ENCODE data around the gene GRK1.
A peak's percentile ranks its signal among the peaks of the same experiment; 100 is the strongest.

The GRK1 gene

DNA sequence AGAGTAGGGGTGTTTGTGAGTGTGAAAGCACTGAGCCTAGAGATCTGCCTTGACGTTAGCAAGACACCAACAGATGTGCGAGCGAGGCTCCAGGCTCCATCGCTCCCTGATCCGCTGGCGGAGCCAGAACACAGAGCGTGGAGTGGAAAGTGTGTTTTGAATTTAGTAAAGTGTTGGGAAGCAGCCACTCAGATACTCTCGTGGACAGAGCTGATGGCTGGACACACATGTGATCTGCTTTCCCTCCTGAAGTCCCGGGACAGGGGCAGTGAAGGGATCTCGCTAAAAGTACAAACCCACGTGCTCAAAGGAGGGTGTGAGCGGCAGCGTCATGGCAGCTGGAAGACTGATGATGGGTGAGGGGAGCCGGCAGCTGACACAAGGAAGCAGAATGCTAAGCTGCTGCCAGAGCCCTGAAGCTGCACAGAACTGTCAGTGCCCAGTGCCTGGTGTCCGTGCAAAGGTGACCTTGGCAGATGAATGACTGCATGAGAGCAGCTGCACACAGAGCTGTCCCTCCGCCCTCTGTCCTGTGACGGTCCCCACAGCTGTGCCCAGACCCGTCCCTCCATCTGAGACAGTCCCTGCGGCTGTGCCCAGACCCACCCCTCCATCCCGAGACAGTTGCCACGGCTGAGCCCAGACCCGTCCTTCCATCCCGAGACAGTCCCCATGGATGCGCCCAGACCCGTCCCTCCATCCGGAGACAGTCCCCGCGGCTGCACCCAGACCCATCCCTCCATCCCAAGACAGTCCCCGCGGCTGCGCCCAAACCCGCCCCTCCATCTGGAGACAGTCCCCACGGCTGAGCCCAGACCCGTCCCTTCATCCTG is 62.4 kb downstream of the GRK1 start (continued):
- TF ChIP-seq, protein P1, sequence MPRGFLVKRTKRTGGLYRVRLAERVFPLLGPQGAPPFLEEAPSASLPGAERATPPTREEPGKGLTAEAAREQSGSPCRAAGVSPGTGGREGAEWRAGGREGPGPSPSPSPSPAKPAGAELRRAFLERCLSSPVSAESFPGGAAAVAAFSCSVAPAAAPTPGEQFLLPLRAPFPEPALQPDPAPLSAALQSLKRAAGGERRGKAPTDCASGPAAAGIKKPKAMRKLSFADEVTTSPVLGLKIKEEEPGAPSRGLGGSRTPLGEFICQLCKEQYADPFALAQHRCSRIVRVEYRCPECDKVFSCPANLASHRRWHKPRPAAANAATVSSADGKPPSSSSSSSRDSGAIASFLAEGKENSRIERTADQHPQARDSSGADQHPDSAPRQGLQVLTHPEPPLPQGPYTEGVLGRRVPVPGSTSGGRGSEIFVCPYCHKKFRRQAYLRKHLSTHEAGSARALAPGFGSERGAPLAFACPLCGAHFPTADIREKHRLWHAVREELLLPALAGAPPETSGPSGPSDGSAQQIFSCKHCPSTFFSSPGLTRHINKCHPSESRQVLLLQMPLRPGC (tag by site-specific recombination; IDR thresholded peaks at IDR 0.05), result no peak
- no peak for TF ChIP-seq ZNF654 (tag by site-specific recombination; IDR thresholded peaks at IDR 0.05; ENCODE audit: low read depth)
- TF ChIP-seq ZNF391 (tag by site-specific recombination; IDR thresholded peaks at IDR 0.05; ENCODE audit: borderline replicate concordance, low read depth), result no peak
- TF ChIP-seq, protein P2, sequence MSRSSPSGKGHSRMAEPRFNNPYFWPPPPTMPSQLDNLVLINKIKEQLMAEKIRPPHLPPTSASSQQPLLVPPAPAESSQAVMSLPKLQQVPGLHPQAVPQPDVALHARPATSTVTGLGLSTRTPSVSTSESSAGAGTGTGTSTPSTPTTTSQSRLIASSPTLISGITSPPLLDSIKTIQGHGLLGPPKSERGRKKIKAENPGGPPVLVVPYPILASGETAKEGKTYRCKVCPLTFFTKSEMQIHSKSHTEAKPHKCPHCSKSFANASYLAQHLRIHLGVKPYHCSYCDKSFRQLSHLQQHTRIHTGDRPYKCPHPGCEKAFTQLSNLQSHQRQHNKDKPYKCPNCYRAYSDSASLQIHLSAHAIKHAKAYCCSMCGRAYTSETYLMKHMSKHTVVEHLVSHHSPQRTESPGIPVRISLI (tag by site-specific recombination; IDR thresholded peaks at IDR 0.05), result no peak
- no peak for TF ChIP-seq ZSCAN30 (tag by site-specific recombination; IDR thresholded peaks at IDR 0.05)
- TF ChIP-seq ZNF404 (tag by site-specific recombination; IDR thresholded peaks at IDR 0.05), result no peak
- TF ChIP-seq ZNF302 (tag by site-specific recombination; IDR thresholded peaks at IDR 0.05; ENCODE audit: low read depth), result no peak
- no peak for TF ChIP-seq MZF1 (tag by site-specific recombination; IDR thresholded peaks at IDR 0.05; ENCODE audit: borderline replicate concordance)

DNA sequence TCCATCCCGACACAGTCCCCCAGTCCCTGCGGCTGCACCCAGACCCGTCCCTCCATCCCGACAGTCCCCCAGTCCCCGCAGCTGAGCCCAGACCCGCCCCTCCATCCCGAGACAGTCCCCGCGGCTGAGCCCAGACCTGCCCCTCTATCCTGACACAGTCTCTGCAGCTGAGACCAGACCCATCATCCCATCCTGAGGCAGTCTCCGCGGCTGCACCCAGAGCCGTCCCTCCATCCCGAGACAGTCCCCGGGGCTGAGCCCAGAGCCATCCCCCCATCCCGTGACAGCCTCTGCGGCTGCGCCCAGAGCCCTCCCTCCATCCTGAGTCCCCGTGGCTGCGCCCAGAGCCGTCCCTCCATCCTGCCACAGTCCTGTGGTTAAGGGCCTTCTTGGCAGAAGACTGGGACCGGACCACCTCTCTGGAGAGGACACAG is 63.3 kb downstream of the GRK1 start:
- H3K36me3 ChIP-seq (ENCODE audit: control insufficient read depth in 2 of 2, insufficient read depth in 1 of 2, low read length in 2 of 2), result no peaks in the 10 kb centered on the region
- POLR2A ChIA-PET, result no interaction called here
- CTCF ChIA-PET, result no interaction called here

DNA sequence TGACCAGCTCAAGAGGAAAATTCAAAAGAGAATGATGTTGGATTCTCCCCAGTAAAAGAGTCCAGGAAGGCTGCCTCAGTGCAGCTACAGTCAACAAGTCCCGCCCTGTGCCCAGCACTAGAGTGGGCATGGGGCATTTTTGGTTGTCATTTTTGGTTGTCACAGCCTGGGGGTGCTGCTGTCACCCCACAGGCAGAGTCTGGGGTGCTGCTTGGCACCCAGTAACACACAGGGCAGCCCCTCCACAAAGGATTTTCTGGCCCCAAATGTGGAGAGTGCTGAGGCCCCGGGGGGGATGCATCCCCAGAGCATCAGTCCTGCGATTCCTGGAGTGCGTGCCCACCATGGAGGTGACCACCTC is 63.8 kb downstream of the GRK1 start:
- Histone ChIP-seq H3K4me3 (ENCODE audit: low read depth, low read length) (no peak overlapping the region), H3K9me3 (ENCODE audit: control insufficient read depth, insufficient read depth, low read depth, low read length) (no peaks in the 10 kb centered on the region), H3K36me3 (ENCODE audit: control insufficient read depth in 2 of 2, insufficient read depth in 1 of 2, low read length in 2 of 2) (no peaks in the 10 kb centered on the region), H3K27ac (ENCODE audit: extremely low read depth, low read depth, low read length) (no peak overlapping the region), H3K4me1 (ENCODE audit: control insufficient read depth, insufficient read depth, low read length) (no peaks in the 10 kb centered on the region)
- CTCF ChIA-PET, result no interaction called here
- POLR2A ChIA-PET, result no interaction called here
- no peak for TF ChIP-seq ZNF302 (tag by site-specific recombination; IDR thresholded peaks at IDR 0.05; ENCODE audit: low read depth)
- TF ChIP-seq, protein P3, sequence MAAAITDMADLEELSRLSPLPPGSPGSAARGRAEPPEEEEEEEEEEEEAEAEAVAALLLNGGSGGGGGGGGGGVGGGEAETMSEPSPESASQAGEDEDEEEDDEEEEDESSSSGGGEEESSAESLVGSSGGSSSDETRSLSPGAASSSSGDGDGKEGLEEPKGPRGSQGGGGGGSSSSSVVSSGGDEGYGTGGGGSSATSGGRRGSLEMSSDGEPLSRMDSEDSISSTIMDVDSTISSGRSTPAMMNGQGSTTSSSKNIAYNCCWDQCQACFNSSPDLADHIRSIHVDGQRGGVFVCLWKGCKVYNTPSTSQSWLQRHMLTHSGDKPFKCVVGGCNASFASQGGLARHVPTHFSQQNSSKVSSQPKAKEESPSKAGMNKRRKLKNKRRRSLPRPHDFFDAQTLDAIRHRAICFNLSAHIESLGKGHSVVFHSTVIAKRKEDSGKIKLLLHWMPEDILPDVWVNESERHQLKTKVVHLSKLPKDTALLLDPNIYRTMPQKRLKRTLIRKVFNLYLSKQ (tag by site-specific recombination; IDR thresholded peaks at IDR 0.05; ENCODE audit: borderline replicate concordance), result no peak
- TF ChIP-seq, protein P4, sequence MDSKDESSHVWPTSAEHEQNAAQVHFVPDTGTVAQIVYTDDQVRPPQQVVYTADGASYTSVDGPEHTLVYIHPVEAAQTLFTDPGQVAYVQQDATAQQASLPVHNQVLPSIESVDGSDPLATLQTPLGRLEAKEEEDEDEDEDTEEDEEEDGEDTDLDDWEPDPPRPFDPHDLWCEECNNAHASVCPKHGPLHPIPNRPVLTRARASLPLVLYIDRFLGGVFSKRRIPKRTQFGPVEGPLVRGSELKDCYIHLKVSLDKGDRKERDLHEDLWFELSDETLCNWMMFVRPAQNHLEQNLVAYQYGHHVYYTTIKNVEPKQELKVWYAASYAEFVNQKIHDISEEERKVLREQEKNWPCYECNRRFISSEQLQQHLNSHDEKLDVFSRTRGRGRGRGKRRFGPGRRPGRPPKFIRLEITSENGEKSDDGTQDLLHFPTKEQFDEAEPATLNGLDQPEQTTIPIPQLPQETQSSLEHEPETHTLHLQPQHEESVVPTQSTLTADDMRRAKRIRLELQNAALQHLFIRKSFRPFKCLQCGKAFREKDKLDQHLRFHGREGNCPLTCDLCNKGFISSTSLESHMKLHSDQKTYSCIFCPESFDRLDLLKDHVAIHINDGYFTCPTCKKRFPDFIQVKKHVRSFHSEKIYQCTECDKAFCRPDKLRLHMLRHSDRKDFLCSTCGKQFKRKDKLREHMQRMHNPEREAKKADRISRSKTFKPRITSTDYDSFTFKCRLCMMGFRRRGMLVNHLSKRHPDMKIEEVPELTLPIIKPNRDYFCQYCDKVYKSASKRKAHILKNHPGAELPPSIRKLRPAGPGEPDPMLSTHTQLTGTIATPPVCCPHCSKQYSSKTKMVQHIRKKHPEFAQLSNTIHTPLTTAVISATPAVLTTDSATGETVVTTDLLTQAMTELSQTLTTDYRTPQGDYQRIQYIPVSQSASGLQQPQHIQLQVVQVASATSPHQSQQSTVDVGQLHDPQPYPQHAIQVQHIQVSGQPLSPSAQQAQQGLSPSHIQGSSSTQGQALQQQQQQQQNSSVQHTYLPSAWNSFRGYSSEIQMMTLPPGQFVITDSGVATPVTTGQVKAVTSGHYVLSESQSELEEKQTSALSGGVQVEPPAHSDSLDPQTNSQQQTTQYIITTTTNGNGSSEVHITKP (tag by site-specific recombination; IDR thresholded peaks at IDR 0.05), result no peak
- TF ChIP-seq MZF1 (tag by site-specific recombination; IDR thresholded peaks at IDR 0.05; ENCODE audit: borderline replicate concordance), result no peak
- no peak for TF ChIP-seq ZNF777 (tag by site-specific recombination; IDR thresholded peaks at IDR 0.05; ENCODE audit: borderline replicate concordance)
- TF ChIP-seq ZNF292 (tag by site-specific recombination; IDR thresholded peaks at IDR 0.05; ENCODE audit: borderline replicate concordance, low read depth), result no peak
- TF ChIP-seq MYNN (tag by site-specific recombination; IDR thresholded peaks at IDR 0.05; ENCODE audit: borderline replicate concordance), result no peak
- TF ChIP-seq ZNF404 (tag by site-specific recombination; IDR thresholded peaks at IDR 0.05), result no peak
- TF ChIP-seq, protein P5, sequence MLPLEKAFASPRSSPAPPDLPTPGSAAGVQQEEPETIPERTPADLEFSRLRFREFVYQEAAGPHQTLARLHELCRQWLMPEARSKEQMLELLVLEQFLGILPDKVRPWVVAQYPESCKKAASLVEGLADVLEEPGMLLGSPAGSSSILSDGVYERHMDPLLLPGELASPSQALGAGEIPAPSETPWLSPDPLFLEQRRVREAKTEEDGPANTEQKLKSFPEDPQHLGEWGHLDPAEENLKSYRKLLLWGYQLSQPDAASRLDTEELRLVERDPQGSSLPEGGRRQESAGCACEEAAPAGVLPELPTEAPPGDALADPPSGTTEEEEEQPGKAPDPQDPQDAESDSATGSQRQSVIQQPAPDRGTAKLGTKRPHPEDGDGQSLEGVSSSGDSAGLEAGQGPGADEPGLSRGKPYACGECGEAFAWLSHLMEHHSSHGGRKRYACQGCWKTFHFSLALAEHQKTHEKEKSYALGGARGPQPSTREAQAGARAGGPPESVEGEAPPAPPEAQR (tag by site-specific recombination; IDR thresholded peaks at IDR 0.05), result no peak
- TF ChIP-seq ZNF138 (tag by site-specific recombination; IDR thresholded peaks at IDR 0.05; ENCODE audit: borderline replicate concordance), result no peak

More for the DNA sequence above, 63.3 kb downstream of the GRK1 start:
- Histone ChIP-seq H3K4me1 (ENCODE audit: control insufficient read depth, insufficient read depth, low read length) (no peaks in the 10 kb centered on the region), H3K9me3 (ENCODE audit: control insufficient read depth, insufficient read depth, low read depth, low read length) (no peaks in the 10 kb centered on the region), H3K4me3 (ENCODE audit: low read depth, low read length) (no peak overlapping the region), H3K27ac (ENCODE audit: extremely low read depth, low read depth, low read length) (no peak overlapping the region)
- TF ChIP-seq, protein P6, sequence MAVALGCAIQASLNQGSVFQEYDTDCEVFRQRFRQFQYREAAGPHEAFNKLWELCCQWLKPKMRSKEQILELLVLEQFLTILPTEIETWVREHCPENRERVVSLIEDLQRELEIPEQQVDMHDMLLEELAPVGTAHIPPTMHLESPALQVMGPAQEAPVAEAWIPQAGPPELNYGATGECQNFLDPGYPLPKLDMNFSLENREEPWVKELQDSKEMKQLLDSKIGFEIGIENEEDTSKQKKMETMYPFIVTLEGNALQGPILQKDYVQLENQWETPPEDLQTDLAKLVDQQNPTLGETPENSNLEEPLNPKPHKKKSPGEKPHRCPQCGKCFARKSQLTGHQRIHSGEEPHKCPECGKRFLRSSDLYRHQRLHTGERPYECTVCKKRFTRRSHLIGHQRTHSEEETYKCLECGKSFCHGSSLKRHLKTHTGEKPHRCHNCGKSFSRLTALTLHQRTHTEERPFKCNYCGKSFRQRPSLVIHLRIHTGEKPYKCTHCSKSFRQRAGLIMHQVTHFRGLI (tag by site-specific recombination; IDR thresholded peaks at IDR 0.05), result no peak
- peak; percentile 93 for TF ChIP-seq ZBTB17 (tag by site-specific recombination; IDR thresholded peaks at IDR 0.05)
- no peak for TF ChIP-seq ZNF664 (tag by site-specific recombination; IDR thresholded peaks at IDR 0.05)

Data from HEK293 (cell line).